HEK293T (cell line): ENCODE measurements around the gene KRT80.

Experiments used
- BHLHE40 ChIP-seq: fragments of 450-650 bp; IDR thresholded peaks from 2 replicates; pipeline ENCODE4 v1.6.1; 2016; ENCODE audit warnings: mild to moderate bottlenecking, moderate library complexity, borderline replicate concordance
- ELF4 ChIP-seq: fragments of 450-650 bp; IDR thresholded peaks from 2 replicates; pipeline ENCODE4 v1.6.1; 2017; ENCODE audit warnings: antibody characterized with exemption
- HDGF ChIP-seq: fragments of 450-650 bp; IDR thresholded peaks from 2 replicates; pipeline ENCODE4 v1.6.1; 2017; ENCODE audit warnings: antibody characterized with exemption, borderline replicate concordance
- SP1 ChIP-seq: fragments of 450-650 bp; IDR thresholded peaks from 2 replicates; pipeline ENCODE4 v1.6.1; 2017
- SUZ12 ChIP-seq: fragments of 450-650 bp; IDR thresholded peaks from 2 replicates; pipeline ENCODE4 v1.6.1; 2016; ENCODE audit warnings: mild to moderate bottlenecking
- TARDBP ChIP-seq: fragments of 450-650 bp; IDR thresholded peaks from 2 replicates; pipeline ENCODE4 v1.6.1; 2016

DNA sequence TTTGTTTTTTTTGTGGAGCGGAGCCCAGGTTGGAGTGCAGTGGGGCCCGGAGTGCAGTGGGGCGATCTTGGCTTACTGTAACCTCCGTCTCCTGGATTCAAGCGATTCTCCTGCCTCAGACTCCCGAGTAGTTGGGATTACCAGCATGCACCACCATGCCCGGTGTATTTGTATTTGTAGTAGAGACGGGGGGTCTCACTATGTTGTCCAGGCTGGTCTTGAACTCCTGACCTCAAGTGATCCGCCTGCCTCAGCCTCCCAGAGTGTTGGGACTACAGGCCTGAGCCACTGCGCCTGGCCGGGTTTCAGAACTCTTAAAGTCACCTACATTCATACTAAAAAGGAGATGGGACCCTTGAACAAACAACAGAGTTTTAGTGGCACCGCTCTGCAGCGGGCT, 52.7 kb downstream of the KRT80 start:
- TF ChIP-seq SP1 = no peak
- no peak for TF ChIP-seq HDGF
- TF ChIP-seq BHLHE40 = no peak
- no peak for TF ChIP-seq SUZ12
- TF ChIP-seq TARDBP = no peak
- no peak for TF ChIP-seq ELF4
